Trophoblast cell (in vitro differentiated cells and primary cell): ENCODE measurements around the gene TRIM63.
A peak's percentile ranks its signal among the peaks of the same experiment; 100 is the strongest.
"Not testable (repeated sequence)": the region's sequence is repeated elsewhere in the genome, so short reads cannot be mapped to it uniquely, and the experiment has no call there.

Experiments used
- DNase-seq, 2 donors: peaks; one replicate each; pipeline ENCODE4 v3.0.0-alpha.2; 2016
- H2AFZ ChIP-seq: 2 replicates; pipeline ENCODE4 v1.6.1; 2013; ENCODE audit warnings: low read length, moderate library complexity, mild to moderate bottlenecking; ENCODE audit not compliant: insufficient read depth, poor library complexity
- H2AK5ac ChIP-seq: 2 replicates; pipeline ENCODE4 v1.6.1; 2013; ENCODE audit warnings: mild to moderate bottlenecking, low read length
- H2BK120ac ChIP-seq: 2 replicates; pipeline ENCODE4 v1.6.1; 2013; ENCODE audit warnings: low read length, mild to moderate bottlenecking, moderate library complexity; ENCODE audit not compliant: insufficient read depth, poor library complexity
- H2BK12ac ChIP-seq: 2 replicates; pipeline ENCODE4 v1.6.1; 2013; ENCODE audit warnings: mild to moderate bottlenecking, low read length, moderate library complexity
- H2BK5ac ChIP-seq: 2 replicates; pipeline ENCODE4 v1.6.1; 2013; ENCODE audit warnings: low read length, low read depth, moderate library complexity, mild to moderate bottlenecking; ENCODE audit not compliant: poor library complexity
- H3K14ac ChIP-seq: 2 replicates; pipeline ENCODE4 v1.6.1; 2013; ENCODE audit warnings: mild to moderate bottlenecking, low read length
- H3K18ac ChIP-seq: 2 replicates; pipeline ENCODE4 v1.6.1; 2013; ENCODE audit warnings: mild to moderate bottlenecking, low read length
- H3K23ac ChIP-seq: 2 replicates; pipeline ENCODE4 v1.6.1; 2013; ENCODE audit warnings: low read length
- H3K27ac ChIP-seq: 2 replicates; pipeline ENCODE4 v1.5.1; 2013; ENCODE audit warnings: low read depth, mild to moderate bottlenecking, inconsistent platforms, low read length, moderate library complexity
- H3K27me3 ChIP-seq: 2 replicates; pipeline ENCODE4 v1.6.1; 2013; ENCODE audit warnings: inconsistent platforms, mild to moderate bottlenecking, low read length, moderate library complexity; ENCODE audit not compliant: insufficient read depth
- H3K36me3 ChIP-seq, 2 experiments: 1 replicate in 1 of 2; 2 replicates in 1 of 2; pipeline ENCODE4 v1.6.1; 2013; ENCODE audit warnings: low read length in 2 of 2, mild to moderate bottlenecking in 2 of 2, moderate library complexity in 1 of 2; ENCODE audit not compliant: insufficient read depth in 2 of 2, control insufficient read depth in 1 of 2
- H3K4ac ChIP-seq: 2 replicates; pipeline ENCODE4 v1.6.1; 2013; ENCODE audit warnings: low read depth, mild to moderate bottlenecking, low read length, moderate library complexity
- H3K4me1 ChIP-seq, 2 experiments: 1 replicate in 1 of 2; 2 replicates in 1 of 2; pipeline ENCODE4 v1.6.1; 2013; ENCODE audit warnings: low read length in 2 of 2, mild to moderate bottlenecking in 2 of 2, moderate library complexity in 1 of 2; ENCODE audit not compliant: insufficient read depth in 2 of 2, control insufficient read depth in 1 of 2
- H3K4me2 ChIP-seq: 2 replicates; pipeline ENCODE4 v1.6.1; 2013; ENCODE audit warnings: inconsistent platforms, mild to moderate bottlenecking, low read length, moderate library complexity
- H3K4me3 ChIP-seq: 2 replicates; pipeline ENCODE4 v1.5.1; 2013; ENCODE audit warnings: mild to moderate bottlenecking, low read depth, low read length, inconsistent platforms
- H3K79me1 ChIP-seq: one replicate; pipeline ENCODE4 v1.6.1; 2013; ENCODE audit warnings: low read length
- H3K79me2 ChIP-seq: 2 replicates; pipeline ENCODE4 v1.6.1; 2013; ENCODE audit warnings: low read length, mild to moderate bottlenecking; ENCODE audit not compliant: control insufficient read depth, insufficient read depth, poor library complexity
- H3K9ac ChIP-seq: 2 replicates; pipeline ENCODE4 v1.6.1; 2013; ENCODE audit warnings: mild to moderate bottlenecking, low read length
- H3K9me3 ChIP-seq: 2 replicates; pipeline ENCODE4 v1.6.1; 2013; ENCODE audit warnings: low read depth, mild to moderate bottlenecking, control low read depth, inconsistent platforms, low read length; ENCODE audit not compliant: insufficient read depth
- H4K12ac ChIP-seq: 2 replicates; pipeline ENCODE4 v1.6.1; 2013; ENCODE audit warnings: low read depth, mild to moderate bottlenecking, low read length, moderate library complexity
- H4K8ac ChIP-seq: 2 replicates; pipeline ENCODE4 v1.6.1; 2013; ENCODE audit warnings: low read depth, mild to moderate bottlenecking, low read length, moderate library complexity
- H4K91ac ChIP-seq: one replicate; pipeline ENCODE4 v1.6.1; 2013; ENCODE audit warnings: low read depth, mild to moderate bottlenecking, low read length, moderate library complexity
- WGBS: extraction: QIAGEN DNeasy Blood & Tissue Kit; methylation state at CpG from one replicate; pipeline ENCODE4 v1.1.7; 2013; ENCODE audit warnings: missing lambda C conversion rate; ENCODE audit not compliant: insufficient read length, insufficient coverage; ENCODE audit errors: extremely low coverage; 5-methylcytosine and 5-hydroxymethylcytosine counted together

The TRIM63 gene

DNA sequence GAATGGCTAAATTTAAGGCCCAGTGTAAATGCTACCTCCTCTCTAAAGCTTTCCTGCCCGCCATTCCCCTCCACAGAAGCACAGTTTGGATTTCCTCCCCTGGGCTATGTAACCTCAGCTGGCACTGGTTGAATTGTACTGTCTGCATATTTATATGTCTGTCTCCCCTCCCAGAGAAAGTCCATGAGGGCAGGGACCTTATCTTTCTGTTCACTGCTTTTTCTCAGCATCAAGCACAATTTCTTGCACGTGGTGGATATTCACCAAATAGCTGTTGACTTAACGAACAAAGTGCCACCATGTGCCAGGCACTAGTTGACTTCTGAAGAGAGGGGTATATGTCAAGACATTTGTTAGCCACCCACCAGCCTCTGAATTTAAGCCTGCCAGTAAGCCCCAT is 34.7 kb upstream of the TRIM63 start:
- H3K4me1 ChIP-seq = peaks cover 3 to 5% of the 10 kb centered on the region in 2 experiments
- no peak overlapping the region for H4K8ac ChIP-seq
- H3K27me3 ChIP-seq = no peaks in the 10 kb centered on the region
- no peak overlapping the region for H3K23ac ChIP-seq
- no CpG with 5 or more reads among the region's 3 CpGs for WGBS
- no peaks in the 10 kb centered on the region for H3K79me1 ChIP-seq
- no peaks in the 10 kb centered on the region for H3K79me2 ChIP-seq
- no peak overlapping the region for H3K4me3 ChIP-seq
- H4K91ac ChIP-seq = no peak overlapping the region
- H4K12ac ChIP-seq = no peak overlapping the region
- H2AK5ac ChIP-seq = no peak overlapping the region
- H2AFZ ChIP-seq = no peak overlapping the region
- no peak overlapping the region for H3K4ac ChIP-seq
- H3K9me3 ChIP-seq = no peaks in the 10 kb centered on the region
- no peak overlapping the region for H2BK12ac ChIP-seq
- H3K14ac ChIP-seq = no peak overlapping the region
- H2BK5ac ChIP-seq = no peak overlapping the region
- no peak overlapping the region for H3K18ac ChIP-seq
- no peak overlapping the region for H3K27ac ChIP-seq
- no peak overlapping the region for H3K9ac ChIP-seq
- peak in 1 of 2 donors; percentile 51 for DNase-seq
- no peak overlapping the region for H3K4me2 ChIP-seq
- no peak overlapping the region for H2BK120ac ChIP-seq
- H3K36me3 ChIP-seq = no peaks in the 10 kb centered on the region

DNA sequence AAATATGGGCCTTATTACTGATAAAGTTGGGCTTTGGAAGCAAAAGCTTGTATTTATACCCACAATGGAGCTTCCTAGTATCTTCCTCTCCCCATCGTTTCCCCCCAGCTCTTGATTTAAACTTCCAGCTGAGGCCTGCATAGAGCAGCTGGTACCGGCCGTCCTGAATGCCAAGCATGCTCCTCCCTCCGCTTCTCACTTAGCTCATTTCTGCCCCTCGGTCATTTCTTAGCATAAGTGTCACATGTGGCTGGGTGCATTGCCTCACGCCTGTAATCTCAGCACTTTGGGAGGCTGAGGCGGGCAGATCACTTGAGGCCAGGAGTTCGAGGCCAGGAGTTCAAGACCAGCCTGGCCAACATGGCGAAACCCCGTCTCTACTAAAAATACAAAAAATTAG is 32.8 kb upstream of the TRIM63 start:
- not testable (repeated sequence) for H3K4ac ChIP-seq, H3K4me2 ChIP-seq, H3K9me3 ChIP-seq, H2BK120ac ChIP-seq, H3K4me3 ChIP-seq, H2BK5ac ChIP-seq, H3K9ac ChIP-seq, H2AK5ac ChIP-seq, H3K4me1 ChIP-seq, H2AFZ ChIP-seq, H3K18ac ChIP-seq, H3K27me3 ChIP-seq, H2BK12ac ChIP-seq, H3K79me2 ChIP-seq, H3K79me1 ChIP-seq, H3K27ac ChIP-seq, H3K14ac ChIP-seq, H4K8ac ChIP-seq, H3K36me3 ChIP-seq, H3K23ac ChIP-seq, H4K91ac ChIP-seq, H4K12ac ChIP-seq
- no CpG with 5 or more reads among the region's 10 CpGs for WGBS
- peak; percentile 52 to 63 for DNase-seq

DNA sequence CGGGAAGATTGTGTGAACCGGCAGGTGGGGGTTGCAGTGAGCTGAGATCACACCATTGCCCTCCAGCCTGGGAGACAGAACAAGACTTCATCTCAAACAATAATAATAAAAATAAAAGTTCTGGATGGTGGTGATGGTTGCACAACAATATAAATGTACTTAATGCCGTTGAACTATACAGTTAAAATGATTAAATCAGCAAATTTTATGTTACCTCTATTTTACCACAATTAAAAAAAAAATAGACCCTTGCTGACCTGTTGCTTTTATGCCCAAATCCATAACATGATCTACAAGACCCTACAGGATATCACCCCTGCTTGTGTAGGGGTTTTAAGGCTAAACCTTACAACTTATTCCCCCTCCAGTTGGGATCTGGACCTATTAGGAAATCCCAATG is 32.4 kb upstream of the TRIM63 start:
- Histone ChIP-seq H3K4ac (no peak overlapping the region), H3K18ac (no peak overlapping the region), H2AFZ (no peak overlapping the region), H2BK12ac (no peak overlapping the region), H3K9ac (no peak overlapping the region), H4K12ac (no peak overlapping the region), H3K23ac (no peak overlapping the region), H3K36me3 (no peaks in the 10 kb centered on the region), H3K27ac (no peak overlapping the region), H3K79me1 (peaks cover 2% of the 10 kb centered on the region), H3K4me1 (peaks cover 7 to 9% of the 10 kb centered on the region in 2 experiments), H2AK5ac (no peak overlapping the region), H3K14ac (no peak overlapping the region), H3K9me3 (no peaks in the 10 kb centered on the region), H3K4me2 (no peak overlapping the region), H3K79me2 (no peaks in the 10 kb centered on the region), H4K91ac (no peak overlapping the region), H2BK5ac (no peak overlapping the region), H2BK120ac (no peak overlapping the region), H3K4me3 (no peak overlapping the region), H3K27me3 (no peaks in the 10 kb centered on the region), H4K8ac (no peak overlapping the region)
- WGBS = no CpG with 5 or more reads among the region's 3 CpGs
- DNase-seq = no peak

DNA sequence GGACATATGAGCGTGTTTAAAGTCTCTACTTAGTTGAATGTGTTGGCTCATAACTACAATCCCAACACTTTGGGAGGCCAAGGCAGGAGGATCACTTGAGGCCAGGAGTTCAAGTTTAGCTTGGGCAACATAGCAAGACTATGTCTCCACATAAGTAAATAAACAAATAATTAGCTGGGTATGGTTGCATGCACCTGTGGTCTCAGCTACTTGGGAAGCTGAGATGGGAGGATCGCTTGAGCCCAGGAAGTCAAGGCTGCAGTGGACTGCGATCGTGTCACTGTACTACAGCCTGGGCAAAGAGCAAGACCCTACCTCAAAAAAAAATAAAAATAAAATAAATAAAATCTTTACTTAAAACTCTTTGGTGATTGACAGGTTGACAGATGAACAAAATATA is 31.2 kb upstream of the TRIM63 start:
- no peak overlapping the region for H3K27ac ChIP-seq
- no peak overlapping the region for H2AK5ac ChIP-seq
- no peak overlapping the region for H3K18ac ChIP-seq
- no peak overlapping the region for H3K4ac ChIP-seq
- no peak overlapping the region for H3K4me3 ChIP-seq
- H2AFZ ChIP-seq = no peak overlapping the region
- no peak overlapping the region for H2BK120ac ChIP-seq
- no peak overlapping the region for H2BK12ac ChIP-seq
- no peak overlapping the region for H4K91ac ChIP-seq
- no peak overlapping the region for H4K12ac ChIP-seq
- H3K23ac ChIP-seq = no peak overlapping the region
- no peak overlapping the region for H3K9ac ChIP-seq
- H3K36me3 ChIP-seq = no peaks in the 10 kb centered on the region
- no peak overlapping the region for H4K8ac ChIP-seq
- no peak overlapping the region for H2BK5ac ChIP-seq
- H3K27me3 ChIP-seq = no peaks in the 10 kb centered on the region
- peaks cover 2% of the 10 kb centered on the region for H3K79me1 ChIP-seq
- H3K9me3 ChIP-seq = no peaks in the 10 kb centered on the region
- peak in 1 of 2 donors; percentile 61 for DNase-seq
- H3K79me2 ChIP-seq = no peaks in the 10 kb centered on the region
- H3K4me2 ChIP-seq = no peak overlapping the region
- no CpG with 5 or more reads among the region's 4 CpGs for WGBS
- H3K14ac ChIP-seq = no peak overlapping the region
- H3K4me1 ChIP-seq = peaks cover 18 to 19% of the 10 kb centered on the region in 2 experiments
